HepG2 (cell line): ENCODE data around the gene IZUMO4. TPM values are rescaled to one million over a fixed set of nuclear protein-coding genes. Genes with fewer than 3 reads are reported as not detected.

Experiments used
- ARID4A ChIP-seq: sonication (generic); formaldehyde crosslinking; IDR thresholded peaks from 2 replicates; pipeline ENCODE4 v1.5.0; 2020; ENCODE audit warnings: mild to moderate bottlenecking, missing genetic modification reagents, borderline replicate concordance
- BORCS8-MEF2B ChIP-seq: sonication (generic); formaldehyde crosslinking; IDR thresholded peaks from 2 replicates; pipeline ENCODE4 v1.8.0; 2022; ENCODE audit warnings: mild to moderate bottlenecking, missing genetic modification reagents
- GABPB1 ChIP-seq: IDR thresholded peaks from 2 replicates; pipeline ENCODE4 v1.6.1; 2016; ENCODE audit warnings: mild to moderate bottlenecking, missing genetic modification reagents, moderate library complexity, missing compliant biosample characterization
- JUN ChIP-seq: sonication (generic); formaldehyde crosslinking; IDR thresholded peaks from 2 replicates; pipeline ENCODE4 v1.4.0; 2020; ENCODE audit warnings: mild to moderate bottlenecking, missing genetic modification reagents
- NFYB ChIP-seq: sonication (generic); formaldehyde crosslinking; IDR thresholded peaks from 2 replicates; pipeline ENCODE4 v1.4.0; 2020; ENCODE audit warnings: missing genetic modification reagents
- RARG ChIP-seq: sonication (generic); formaldehyde crosslinking; IDR thresholded peaks from 2 replicates; pipeline ENCODE4 v1.4.0; 2020; ENCODE audit warnings: low read depth, mild to moderate bottlenecking, missing genetic modification reagents
- TOE1 ChIP-seq: sonication (generic); formaldehyde crosslinking; IDR thresholded peaks from 2 replicates; pipeline ENCODE4 v1.4.0; 2020; ENCODE audit warnings: mild to moderate bottlenecking, missing genetic modification reagents
- ZBTB40 ChIP-seq, 2 experiments: fragments of 450-650 bp in 1 of 2; sonication (generic) in 1 of 2; formaldehyde crosslinking in 1 of 2; IDR thresholded peaks; 2 replicates each; pipeline versions ENCODE4 v1.6.1 to v1.8.0; 2016 to 2022; ENCODE audit warnings: antibody characterized with exemption in 1 of 2, mild to moderate bottlenecking in 1 of 2, missing genetic modification reagents in 1 of 2
- ZNF547 ChIP-seq: sonication (generic); formaldehyde crosslinking; IDR thresholded peaks from 2 replicates; pipeline ENCODE4 v1.5.1; 2020; ENCODE audit warnings: mild to moderate bottlenecking, missing genetic modification reagents
- polyA plus RNA-seq, 8 experiments: library from polyadenylated mRNA; depleted of rRNA in 3 of 8; stranded (reverse) in 7 of 8; unstranded in 1 of 8; fragments of >200 nt; fragmentation: Illumina TruSeq in 4 of 8; extraction: Trizol in 4 of 8; gene quantifications; 2 replicates each; pipeline versions ENCODE4 v1.2.1 to v1.2.3, GENCODE V29; 2011 to 2016; ENCODE audit warnings: low read depth in 4 of 8, missing spikeins in 1 of 8, mixed read lengths in 1 of 8; ENCODE audit not compliant: insufficient read depth in 1 of 8
- total RNA-seq, 5 experiments: library from RNA; depleted of rRNA; stranded (reverse); fragments of >200 nt; fragmentation: Illumina TruSeq; extraction: Trizol; gene quantifications; 2 replicates each; pipeline ENCODE4 v1.2.3, GENCODE V29; 2016; ENCODE audit warnings: low read depth in 1 of 5
- TF ChIP-seq, protein P1 (sequence below): sonication (generic); formaldehyde crosslinking; IDR thresholded peaks from 2 replicates; pipeline ENCODE4 v1.5.1; 2020; ENCODE audit warnings: mild to moderate bottlenecking, missing genetic modification reagents, moderate library complexity

Gene IZUMO4
- total and polyA plus RNA-seq, 2 of the 13 experiments (the other 11 are each of a cell fraction or from before 2014, with no cell fraction given), result 0.77 to 3.9 TPM

GRCh38 chr19:2096480-2097202 lies at the start of gene IZUMO4 (continued):
- TF ChIP-seq TOE1 (CRISPR knock-in tag) (no peak), NFYB (CRISPR knock-in tag) (peak; percentile 70), GABPB1 (0 out of 2 replicates have a peak, but pooled peaks have one; percentile 46), BORCS8-MEF2B (0 out of 2 replicates have a peak, but pooled peaks have one; percentile 45), RARG (CRISPR knock-in tag) (0 out of 2 replicates have a peak, but pooled peaks have one; percentile 26), ARID4A (CRISPR knock-in tag) (peak; percentile 46), ZBTB40 (IDR thresholded peaks at IDR 0.05) (no peak), ZBTB40 (CRISPR knock-in tag; IDR thresholded peaks at IDR 0.05) (no peak), JUN (CRISPR knock-in tag) (0 out of 2 replicates have a peak, but pooled peaks have one; percentile 1), ZNF547 (CRISPR knock-in tag) (no peak)
- TF ChIP-seq, protein P1, sequence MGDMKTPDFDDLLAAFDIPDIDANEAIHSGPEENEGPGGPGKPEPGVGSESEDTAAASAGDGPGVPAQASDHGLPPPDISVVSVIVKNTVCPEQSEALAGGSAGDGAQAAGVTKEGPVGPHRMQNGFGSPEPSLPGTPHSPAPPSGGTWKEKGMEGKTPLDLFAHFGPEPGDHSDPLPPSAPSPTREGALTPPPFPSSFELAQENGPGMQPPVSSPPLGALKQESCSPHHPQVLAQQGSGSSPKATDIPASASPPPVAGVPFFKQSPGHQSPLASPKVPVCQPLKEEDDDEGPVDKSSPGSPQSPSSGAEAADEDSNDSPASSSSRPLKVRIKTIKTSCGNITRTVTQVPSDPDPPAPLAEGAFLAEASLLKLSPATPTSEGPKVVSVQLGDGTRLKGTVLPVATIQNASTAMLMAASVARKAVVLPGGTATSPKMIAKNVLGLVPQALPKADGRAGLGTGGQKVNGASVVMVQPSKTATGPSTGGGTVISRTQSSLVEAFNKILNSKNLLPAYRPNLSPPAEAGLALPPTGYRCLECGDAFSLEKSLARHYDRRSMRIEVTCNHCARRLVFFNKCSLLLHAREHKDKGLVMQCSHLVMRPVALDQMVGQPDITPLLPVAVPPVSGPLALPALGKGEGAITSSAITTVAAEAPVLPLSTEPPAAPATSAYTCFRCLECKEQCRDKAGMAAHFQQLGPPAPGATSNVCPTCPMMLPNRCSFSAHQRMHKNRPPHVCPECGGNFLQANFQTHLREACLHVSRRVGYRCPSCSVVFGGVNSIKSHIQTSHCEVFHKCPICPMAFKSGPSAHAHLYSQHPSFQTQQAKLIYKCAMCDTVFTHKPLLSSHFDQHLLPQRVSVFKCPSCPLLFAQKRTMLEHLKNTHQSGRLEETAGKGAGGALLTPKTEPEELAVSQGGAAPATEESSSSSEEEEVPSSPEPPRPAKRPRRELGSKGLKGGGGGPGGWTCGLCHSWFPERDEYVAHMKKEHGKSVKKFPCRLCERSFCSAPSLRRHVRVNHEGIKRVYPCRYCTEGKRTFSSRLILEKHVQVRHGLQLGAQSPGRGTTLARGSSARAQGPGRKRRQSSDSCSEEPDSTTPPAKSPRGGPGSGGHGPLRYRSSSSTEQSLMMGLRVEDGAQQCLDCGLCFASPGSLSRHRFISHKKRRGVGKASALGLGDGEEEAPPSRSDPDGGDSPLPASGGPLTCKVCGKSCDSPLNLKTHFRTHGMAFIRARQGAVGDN (CRISPR knock-in tag), result peak; percentile 71; the same call in 1 of the 2 replicates
